Endothelial cell of umbilical vein (primary cell): ENCODE measurements around the gene YTHDF2. TPM values are rescaled to one million over a fixed set of nuclear protein-coding genes. Genes with fewer than 3 reads are reported as not detected.

Source experiments
- BruUV-seq: library from RNA; stranded (reverse); fragments of 400-500 nt; replicated peaks from 2 replicates; lab custom pipeline; 2021; lab: Mats Ljungman, UMichigan
- CTCF ChIA-PET: fragments of 300-600, 350-600 bp; sonication (Branson Sonifier 250); formaldehyde crosslinking; loops from one replicate; lab custom pipeline; 2021; ENCODE audit warnings: antibody characterized with exemption, inconsistent platforms; lab: Charles Lee
- POLR2A ChIA-PET: fragments of 300-600, 350-600 bp; sonication (Branson Sonifier 250); formaldehyde crosslinking; loops from one replicate; lab custom pipeline; 2021; ENCODE audit warnings: antibody characterized with exemption, inconsistent platforms; lab: Charles Lee
- DNase-seq: peaks from one replicate; pipeline ENCODE4 v3.0.0-alpha.2; 2011; ENCODE audit warnings: low read depth, low spot score
- FAIRE-seq: peaks from 2 replicates; lab custom pipeline; 2011; peaks lifted over from hg19 to GRCh38; lab: Jason Lieb, UNC
- H2AFZ ChIP-seq: 2 replicates; pipeline ENCODE4 v1.6.0; 2012; ENCODE audit warnings: low read depth, low read length, control low read depth, inconsistent platforms
- H3K27ac ChIP-seq: 2 replicates; pipeline ENCODE4 v1.5.1; 2011; ENCODE audit warnings: low read depth, mild to moderate bottlenecking, control low read depth, low read length, moderate library complexity; ENCODE audit not compliant: insufficient read depth
- H3K27me3 ChIP-seq, 2 experiments: 2 replicates each; pipeline versions ENCODE4 v1.6.0 to v1.6.1; 2011; ENCODE audit warnings: low read length in 2 of 2, mixed read lengths in 1 of 2; ENCODE audit not compliant: control insufficient read depth in 2 of 2, insufficient read depth in 2 of 2
- H3K36me3 ChIP-seq, 2 experiments: 2 replicates in 1 of 2; 3 replicates in 1 of 2; pipeline ENCODE4 v1.5.1; 2011; ENCODE audit warnings: low read length in 2 of 2, mild to moderate bottlenecking in 1 of 2, moderate library complexity in 1 of 2; ENCODE audit not compliant: control insufficient read depth in 2 of 2, insufficient read depth in 2 of 2; ENCODE audit errors: extremely low read depth in 1 of 2
- H3K4me1 ChIP-seq: 3 replicates; pipeline ENCODE4 v1.5.1; 2011; ENCODE audit warnings: mild to moderate bottlenecking, low read length; ENCODE audit not compliant: control insufficient read depth, insufficient read depth; ENCODE audit errors: extremely low read depth
- H3K4me2 ChIP-seq: 2 replicates; pipeline ENCODE4 v1.6.1; 2011; ENCODE audit warnings: low read length, control low read depth, mixed read lengths; ENCODE audit not compliant: insufficient read depth
- H3K4me3 ChIP-seq, 3 experiments: fragments of 200-600 bp in 1 of 3; sonication (generic), shearing (Covaris generic) in 1 of 3; replicated peaks in 1 of 3; 2 replicates each; pipeline ENCODE4 v1.5.1; 2011 to 2016; ENCODE audit warnings: control low read depth in 3 of 3, low read length in 3 of 3, mild to moderate bottlenecking in 2 of 3, inconsistent platforms in 1 of 3, low read depth in 1 of 3, moderate library complexity in 1 of 3; ENCODE audit not compliant: insufficient read depth in 1 of 3
- H3K79me2 ChIP-seq: 2 replicates; pipeline ENCODE4 v1.6.0; 2012; ENCODE audit warnings: low read length, inconsistent platforms; ENCODE audit not compliant: control insufficient read depth, insufficient read depth
- H3K9ac ChIP-seq: replicated peaks from 2 replicates; pipeline ENCODE3; 2011; ENCODE audit warnings: low read length, control low read depth; ENCODE audit not compliant: insufficient read depth; ENCODE audit errors: extremely low read depth
- H3K9me1 ChIP-seq: replicated peaks from 3 replicates; pipeline ENCODE4 v1.6.0; 2011; ENCODE audit warnings: mild to moderate bottlenecking, low read length; ENCODE audit not compliant: control insufficient read depth, insufficient read depth; ENCODE audit errors: extremely low read depth
- H3K9me3 ChIP-seq: replicated peaks from 2 replicates; pipeline ENCODE4 v1.5.1; 2012; ENCODE audit warnings: low read length, inconsistent platforms; ENCODE audit not compliant: control insufficient read depth, insufficient read depth
- H4K20me1 ChIP-seq: replicated peaks from 2 replicates; pipeline ENCODE3; 2011; ENCODE audit warnings: mild to moderate bottlenecking, low read length; ENCODE audit not compliant: control insufficient read depth, insufficient read depth; ENCODE audit errors: extremely low read depth
- EZH2 ChIP-seq: IDR thresholded peaks from 2 replicates; pipeline ENCODE4 v1.6.1; 2012; ENCODE audit warnings: borderline replicate concordance, low read depth, mild to moderate bottlenecking, moderate library complexity, low read length, inconsistent platforms; ENCODE audit not compliant: severe bottlenecking
- FOS ChIP-seq: IDR thresholded peaks from 2 replicates; pipeline ENCODE4 v1.6.1; 2011; ENCODE audit warnings: mild to moderate bottlenecking, low read length, moderate library complexity, borderline replicate concordance; ENCODE audit not compliant: insufficient read depth
- JUN ChIP-seq: IDR thresholded peaks from 2 replicates; pipeline ENCODE4 v1.6.1; 2011; ENCODE audit warnings: borderline replicate concordance, low read depth; ENCODE audit not compliant: insufficient read length, insufficient read depth
- MYC ChIP-seq: IDR thresholded peaks from one replicate; pipeline ENCODE4 v1.6.1; 2011; ENCODE audit warnings: mild to moderate bottlenecking, low read depth, low read length
- POLR2A ChIP-seq: IDR thresholded peaks from 2 replicates; pipeline ENCODE4 v1.6.1; 2012; ENCODE audit warnings: low read depth, mild to moderate bottlenecking, control low read depth, low read length
- POLR2AphosphoS5 ChIP-seq: IDR thresholded peaks from 2 replicates; pipeline ENCODE4 v1.6.1; 2012; ENCODE audit warnings: low read depth, mild to moderate bottlenecking, control low read depth, low read length, moderate library complexity; ENCODE audit not compliant: insufficient read depth
- dilution Hi-C: fragments of 300-500 bp; cut with MboI; formaldehyde crosslinking; loops from one replicate; pipeline ENCODE4 v1.15.0; 2019; ENCODE audit warnings: low sequenced_read_pairs; ENCODE audit not compliant: extremely low pct_ligation_motif_present
- intact Hi-C: fragments of 100-400 bp; cut with micrococcal nuclease; formaldehyde crosslinking; loops from one replicate; pipeline ENCODE4 v1.10.0; 2022
- polyA plus RNA-seq, 4 experiments: library from polyadenylated mRNA; depleted of rRNA in 3 of 4; stranded (reverse) in 3 of 4; unstranded in 1 of 4; fragments of >200 nt; gene quantifications; 2 replicates each; pipeline versions ENCODE4 v1.2.1 to v1.2.3, GENCODE V29; 2011 to 2012; ENCODE audit warnings: missing spikeins in 1 of 4
- total RNA-seq: library from RNA; stranded (reverse); gene quantifications from 2 replicates; pipeline ENCODE4 v1.2.3, GENCODE V29; 2021
- TF ChIP-seq, protein P1 (sequence below): IDR thresholded peaks from 2 replicates; pipeline ENCODE4 v1.6.1; 2011; ENCODE audit not compliant: insufficient read depth, insufficient read length

Gene YTHDF2
- total and polyA plus RNA-seq, 2 donors (not counting 3 experiments of a cell fraction or from before 2014, with no cell fraction given) = 72.4 to 105 TPM

GRCh38 chr1:28815533-28816185, 78.9 kb downstream of the YTHDF2 start:
- DNase-seq (no peak), FAIRE-seq (no peak)
- no peak overlapping the region for H2AFZ ChIP-seq
- no peak overlapping the region for H3K9ac ChIP-seq
- no peaks in the 10 kb centered on the region for H3K9me3 ChIP-seq
- BruUV-seq = no TSS peak
- ChIA-PET CTCF (interaction anchor here (1.0 to 2.2 kb wide), 5 partner anchors 16 to 66 kb away, joined by 3 to 7 read pairs (median 3); no protein-coding TSS in a partner anchor), POLR2A (no interaction called here)
- intact Hi-C loops = no loop called here
- H3K36me3 ChIP-seq = no peaks in the 10 kb centered on the region
- no peaks in the 10 kb centered on the region for H3K79me2 ChIP-seq
- no peak overlapping the region for H3K4me3 ChIP-seq
- H4K20me1 ChIP-seq = no peaks in the 10 kb centered on the region
- no peak overlapping the region for H3K27ac ChIP-seq
- dilution Hi-C loops = no loop called here
- TF ChIP-seq POLR2A (no peak), POLR2AphosphoS5 (no peak), FOS (no peak), JUN (no peak)
- H3K9me1 ChIP-seq = no peaks in the 10 kb centered on the region
- H3K4me1 ChIP-seq = no peaks in the 10 kb centered on the region
- H3K4me2 ChIP-seq = no peak overlapping the region
- peaks cover 35 to 37% of the 10 kb centered on the region in 2 experiments for H3K27me3 ChIP-seq

GRCh38 chr1:28817133-28817532, 80.4 kb downstream of the YTHDF2 start:
- H3K27ac ChIP-seq = no peak overlapping the region
- H4K20me1 ChIP-seq = no peaks in the 10 kb centered on the region
- H3K36me3 ChIP-seq = no peaks in the 10 kb centered on the region
- intact Hi-C loops (no loop called here), dilution Hi-C loops (no loop called here)
- peaks cover 23 to 26% of the 10 kb centered on the region in 2 experiments for H3K27me3 ChIP-seq
- BruUV-seq = no TSS peak
- TF ChIP-seq, protein P1, sequence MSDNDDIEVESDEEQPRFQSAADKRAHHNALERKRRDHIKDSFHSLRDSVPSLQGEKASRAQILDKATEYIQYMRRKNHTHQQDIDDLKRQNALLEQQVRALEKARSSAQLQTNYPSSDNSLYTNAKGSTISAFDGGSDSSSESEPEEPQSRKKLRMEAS = no peak
- TF ChIP-seq POLR2AphosphoS5 (no peak), EZH2 (no peak), MYC (no peak)
- ChIA-PET CTCF (no interaction called here), POLR2A (no interaction called here)
- H3K79me2 ChIP-seq = no peaks in the 10 kb centered on the region
- FAIRE-seq = no peak
- no peaks in the 10 kb centered on the region for H3K9me1 ChIP-seq
- no peak overlapping the region for H3K4me2 ChIP-seq
- H3K4me3 ChIP-seq = no peak overlapping the region
- no peak for DNase-seq
- no peaks in the 10 kb centered on the region for H3K9me3 ChIP-seq
- no peak overlapping the region for H2AFZ ChIP-seq
- H3K9ac ChIP-seq = no peak overlapping the region
- H3K4me1 ChIP-seq = no peaks in the 10 kb centered on the region
